ENCODE results near the gene ZMIZ2.
A peak's percentile ranks its signal among the peaks of the same experiment; 100 is the strongest.
"Not testable (repeated sequence)": the region's sequence is repeated elsewhere in the genome, so short reads cannot be mapped to it uniquely, and the experiment has no call there.

The ZMIZ2 gene

DNA sequence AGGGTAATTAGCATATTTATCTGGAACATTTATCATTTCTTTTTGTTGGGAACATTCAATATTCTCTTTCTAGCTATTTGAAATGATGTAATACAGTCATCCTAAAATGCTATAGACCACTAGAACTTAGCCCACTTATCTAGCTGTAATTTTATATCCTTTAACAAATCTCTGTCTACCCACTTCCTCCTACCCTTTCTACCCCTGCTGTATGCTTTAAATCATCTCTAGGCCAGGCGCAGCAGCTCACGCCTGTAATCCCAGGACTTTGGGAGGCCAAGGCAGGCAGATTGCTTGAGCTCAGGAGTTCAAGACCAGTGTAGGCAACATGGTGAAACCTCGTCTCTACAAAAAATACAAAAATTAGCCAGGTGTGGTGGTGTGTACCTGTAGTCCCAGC is 25.8 kb downstream of the ZMIZ2 start:
- not testable (repeated sequence) for DNase-seq (ENCODE audit: low spot score)

GRCh38 chr7:44775383-44776107 is 26.9 kb downstream of the ZMIZ2 start:
- no peak for DNase-seq (ENCODE audit: low spot score)

GRCh38 chr7:44776211-44776610 is 27.6 kb downstream of the ZMIZ2 start:
- DNase-seq (ENCODE audit: low spot score) = no peak

- DNase-seq (ENCODE audit: low spot score) = no peak
These were observed 33.8 kb downstream of the ZMIZ2 start for GRCh38 chr7:44782460-44782859.

DNA sequence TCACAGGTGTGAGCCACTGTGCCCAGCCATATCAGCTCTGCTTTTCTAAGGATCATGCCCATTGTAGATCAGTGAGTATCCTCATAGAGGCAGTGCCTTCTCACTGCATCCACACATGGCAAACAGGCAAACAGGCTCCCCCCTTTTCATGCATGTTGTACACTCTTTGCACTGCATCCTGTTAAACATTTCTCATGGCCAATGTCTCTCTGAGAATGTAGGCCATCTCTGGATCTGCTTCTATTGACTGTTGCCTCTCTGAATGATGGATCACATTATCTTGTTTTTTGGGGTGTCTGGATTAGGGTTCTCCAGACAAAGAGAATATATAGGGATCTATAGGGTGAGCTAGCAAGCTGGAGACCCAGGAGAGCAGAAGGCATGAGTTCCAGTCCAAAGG is 34.8 kb downstream of the ZMIZ2 start:
- DNase-seq (ENCODE audit: low spot score) = no peak

DNA sequence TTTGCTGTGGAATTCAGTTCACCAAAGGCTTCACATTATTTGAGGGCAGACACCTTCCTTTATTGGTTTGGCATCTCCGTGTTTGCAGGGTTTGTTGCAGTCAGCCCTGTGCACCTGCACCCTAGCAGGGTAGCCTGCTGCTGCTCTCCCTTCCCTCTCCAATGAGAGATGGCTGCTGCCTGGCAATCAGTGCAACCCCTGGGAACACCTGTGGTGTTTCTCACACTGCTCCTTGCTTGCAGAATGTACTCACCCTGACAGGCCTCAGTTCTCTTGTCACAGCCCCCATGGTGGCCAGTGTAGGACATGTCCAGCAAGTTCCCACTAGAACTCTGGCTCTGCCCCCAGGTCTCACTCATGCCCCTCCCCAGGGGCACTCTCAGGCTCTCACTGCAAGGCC is 35.7 kb downstream of the ZMIZ2 start:
- DNase-seq (ENCODE audit: low spot score) = no peak

DNA sequence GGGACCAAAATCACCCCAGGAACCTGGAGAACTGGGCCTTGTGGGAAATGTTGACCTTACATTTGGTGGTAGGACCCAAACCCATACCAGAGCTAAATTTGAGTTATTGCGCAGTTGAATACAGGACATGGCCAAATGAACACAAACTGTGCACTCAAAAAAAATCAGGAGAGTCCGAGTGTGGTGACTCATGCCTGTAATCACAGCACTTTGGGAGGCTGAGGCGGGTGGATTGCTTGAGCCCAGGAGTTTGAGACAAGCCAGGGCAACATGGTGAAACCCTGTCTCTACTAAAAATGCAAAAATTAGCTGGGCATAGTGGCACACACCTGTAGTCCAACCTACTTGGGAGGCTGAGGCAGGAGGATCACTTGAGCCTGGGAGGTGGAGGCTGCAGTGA is 36.6 kb downstream of the ZMIZ2 start:
- DNase-seq (ENCODE audit: low spot score) = not testable (repeated sequence)

GRCh38 chr7:44787041-44787440 is 38.4 kb downstream of the ZMIZ2 start:
- no peak for DNase-seq (ENCODE audit: low spot score)

GRCh38 chr7:44787762-44788161 is 39.1 kb downstream of the ZMIZ2 start:
- no peak for DNase-seq (ENCODE audit: low spot score)

GRCh38 chr7:44789990-44790389 is 41.3 kb downstream of the ZMIZ2 start:
- DNase-seq (ENCODE audit: low spot score) = no peak

DNA sequence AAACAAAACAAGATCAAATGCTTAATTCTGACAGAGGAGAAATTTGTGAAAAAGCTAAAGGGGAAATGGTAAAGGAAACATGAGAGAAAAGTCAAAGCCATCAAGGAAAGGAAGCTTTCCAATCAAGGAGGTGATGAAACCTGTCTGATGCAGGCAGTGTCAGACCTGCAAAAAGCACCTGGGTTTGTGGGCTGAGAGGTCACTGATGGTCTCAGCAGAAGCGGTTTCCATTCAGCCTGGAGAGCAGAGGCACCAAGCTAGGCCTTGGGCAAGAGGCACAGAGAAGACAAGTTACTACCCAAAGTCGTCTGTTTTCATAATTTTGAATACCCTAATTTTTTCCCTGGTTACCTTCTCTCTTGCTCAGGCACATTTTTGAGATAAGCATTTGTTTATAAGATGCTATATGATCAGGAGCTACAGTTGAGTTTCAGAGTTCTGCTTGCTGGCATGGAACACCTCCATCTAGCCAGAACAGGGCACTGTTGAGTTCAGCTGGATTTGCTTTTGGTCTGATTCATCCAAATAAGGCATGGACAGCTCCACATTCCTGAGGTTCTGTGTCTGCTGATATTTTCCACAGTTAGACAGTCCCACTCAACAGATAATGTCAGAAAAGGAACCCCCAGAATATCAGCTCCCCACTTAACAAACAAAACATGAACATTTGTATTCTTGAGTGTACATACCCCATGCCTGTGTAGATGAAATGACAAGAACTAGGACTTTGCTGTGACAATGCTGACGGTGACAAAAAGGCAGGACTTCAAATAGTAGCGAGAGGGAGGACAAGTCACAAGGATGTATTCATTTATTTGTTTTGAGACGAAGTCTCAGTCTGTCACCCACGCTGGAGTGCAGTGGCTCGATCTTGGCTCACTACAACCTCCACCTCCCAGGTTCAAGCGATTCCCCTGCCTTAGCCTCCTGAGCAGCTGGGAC is 42.9 kb downstream of the ZMIZ2 start:
- no peak for DNase-seq (ENCODE audit: low spot score)

DNA sequence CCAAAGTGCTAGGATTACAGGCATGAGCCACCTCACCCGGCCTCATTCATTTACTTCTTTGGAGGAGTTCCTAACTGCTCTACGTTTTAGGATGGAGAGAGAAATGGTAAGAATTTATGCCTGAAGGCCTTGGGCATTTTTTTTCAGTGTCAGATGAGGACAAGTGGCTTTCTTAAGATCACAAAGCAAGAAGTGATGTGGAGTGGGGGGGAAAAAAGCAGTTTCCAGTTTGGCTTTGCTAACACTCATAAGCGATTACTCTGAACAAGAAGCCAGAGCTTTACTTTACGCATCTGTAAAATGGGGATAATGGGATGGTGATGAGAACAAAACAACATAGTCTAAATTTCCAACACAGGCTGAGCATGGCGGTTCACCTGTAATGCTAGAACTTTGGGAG is 45.3 kb downstream of the ZMIZ2 start:
- no peak for DNase-seq (ENCODE audit: low spot score)

GRCh38 chr7:44794331-44794730 is 45.7 kb downstream of the ZMIZ2 start:
- no peak for DNase-seq (ENCODE audit: low spot score)

DNA sequence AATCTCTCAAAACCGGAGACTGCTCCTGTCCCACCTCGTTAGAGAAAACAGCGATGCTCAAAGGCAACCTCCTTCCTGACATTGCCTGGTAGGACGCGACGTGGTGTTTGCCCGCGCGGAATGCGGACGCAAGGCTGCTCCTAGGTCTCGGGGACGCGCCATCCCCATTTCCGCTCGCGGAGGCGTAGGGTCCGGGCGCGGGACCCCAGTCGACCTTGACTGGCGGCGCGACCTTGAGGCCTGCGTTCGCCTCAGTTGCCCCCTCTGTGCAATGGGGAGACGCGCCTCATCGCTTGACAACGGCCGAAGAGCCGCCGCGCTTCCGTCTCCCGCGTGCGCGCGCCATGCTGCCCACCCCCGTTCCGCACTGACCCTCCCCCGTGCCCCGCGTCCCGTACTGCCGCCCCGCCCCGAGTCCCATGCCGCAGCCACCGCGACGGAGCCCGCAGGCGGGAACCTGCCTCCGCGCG is 47.4 kb downstream of the ZMIZ2 start:
- DNase-seq (ENCODE audit: low spot score) = no peak

DNA sequence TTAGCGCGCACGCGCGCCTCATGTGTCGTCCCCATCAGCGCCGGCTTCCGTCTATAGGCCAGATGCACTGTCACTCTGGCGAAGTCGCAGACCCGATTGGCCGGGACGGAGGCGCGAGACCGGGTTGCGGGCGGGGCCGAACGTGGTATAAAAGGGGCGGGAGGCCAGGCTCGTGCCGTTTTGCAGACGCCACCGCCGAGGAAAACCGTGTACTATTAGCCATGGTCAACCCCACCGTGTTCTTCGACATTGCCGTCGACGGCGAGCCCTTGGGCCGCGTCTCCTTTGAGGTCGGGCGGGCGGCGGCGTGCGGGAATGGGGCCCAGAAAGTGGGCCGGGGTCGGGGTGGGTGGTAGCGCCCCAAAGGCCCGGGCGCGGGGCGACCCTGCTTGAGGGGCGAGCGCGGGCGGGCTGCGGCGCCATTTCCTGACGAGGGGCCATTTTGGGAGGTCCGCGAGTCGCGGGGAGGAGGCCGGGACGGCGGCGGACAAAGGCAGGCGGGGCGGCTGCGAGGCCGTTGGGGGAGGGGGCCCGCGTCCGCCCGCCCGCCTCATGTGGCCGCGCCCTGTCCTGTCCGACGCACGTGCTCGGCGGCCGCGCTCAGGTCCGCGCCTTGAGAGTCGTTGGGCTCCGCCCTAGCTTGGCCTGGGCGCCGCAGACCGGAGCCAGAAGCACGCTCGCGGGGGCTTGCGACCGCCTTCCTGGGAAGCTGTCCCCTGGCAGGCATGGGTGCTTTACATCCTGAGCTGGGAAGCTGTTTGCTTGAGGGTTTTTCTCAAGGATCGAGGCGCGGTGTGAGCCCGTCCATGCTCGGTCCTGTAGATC is 48.1 kb downstream of the ZMIZ2 start, which contains the start of gene PPIA:
Gene PPIA, plus strand, starts transcription at position 178 of the 825 bp plus-strand sequence. Its CDS starts 44 bp downstream, at position 222.
- peak; percentile 97 for DNase-seq (ENCODE audit: low spot score)

GRCh38 chr7:44797329-44798258 is 48.9 kb downstream of the ZMIZ2 start:
- DNase-seq (ENCODE audit: low spot score) = peak; percentile 79

GRCh38 chr7:44798649-44799305 is 50.1 kb downstream of the ZMIZ2 start:
- no peak for DNase-seq (ENCODE audit: low spot score)

GRCh38 chr7:44799939-44800338 is 51.3 kb downstream of the ZMIZ2 start:
- DNase-seq (ENCODE audit: low spot score) = no peak

DNA sequence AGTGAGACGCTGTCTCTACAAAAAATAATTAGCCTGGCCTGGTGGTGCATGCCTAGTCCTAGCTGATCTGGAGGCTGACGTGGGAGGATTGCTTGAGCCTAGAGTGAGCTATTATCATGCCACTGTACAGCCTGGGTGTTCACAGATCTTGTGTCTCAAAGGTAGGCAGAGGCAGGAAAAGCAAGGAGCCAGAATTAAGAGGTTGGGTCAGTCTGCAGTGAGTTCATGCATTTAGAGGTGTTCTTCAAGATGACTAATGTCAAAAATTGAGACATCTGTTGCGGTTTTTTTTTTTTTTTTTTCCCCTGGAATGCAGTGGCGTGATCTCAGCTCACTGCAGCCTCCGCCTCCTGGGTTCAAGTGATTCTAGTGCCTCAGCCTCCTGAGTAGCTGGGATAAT is 53.2 kb downstream of the ZMIZ2 start:
- no peak for DNase-seq (ENCODE audit: low spot score)

DNA sequence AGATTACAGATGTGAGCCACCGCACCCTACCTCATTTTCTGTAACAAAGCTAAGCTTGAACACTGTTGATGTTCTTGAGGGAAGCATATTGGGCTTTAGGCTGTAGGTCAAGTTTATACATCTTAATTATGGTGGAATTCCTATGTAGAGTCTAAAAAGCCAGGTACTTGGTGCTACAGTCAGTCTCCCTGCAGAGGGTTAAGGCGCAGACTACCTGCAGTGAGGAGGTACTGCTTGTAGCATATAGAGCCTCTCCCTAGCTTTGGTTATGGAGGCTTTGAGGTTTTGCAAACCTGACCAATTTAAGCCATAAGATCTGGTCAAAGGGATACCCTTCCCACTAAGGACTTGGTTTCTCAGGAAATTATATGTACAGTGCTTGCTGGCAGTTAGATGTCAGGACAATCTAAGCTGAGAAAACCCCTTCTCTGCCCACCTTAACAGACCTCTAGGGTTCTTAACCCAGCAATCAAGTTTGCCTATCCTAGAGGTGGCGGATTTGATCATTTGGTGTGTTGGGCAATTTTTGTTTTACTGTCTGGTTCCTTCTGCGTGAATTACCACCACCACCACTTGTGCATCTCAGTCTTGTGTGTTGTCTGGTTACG is 53.9 kb downstream of the ZMIZ2 start:
- DNase-seq (ENCODE audit: low spot score) = no peak

Measured in hematopoietic multipotent progenitor cell treated with erythropoietin and hydrocortisone succinate and interleukin-3 and kit ligand, for 15 days (in vitro differentiated cells).